Activated CD4-positive, alpha-beta T cell treated with anti-CD3 and anti-CD28 coated beads for 1 hour (primary cell): ENCODE data around the gene LRIG2.
"Not testable (repeated sequence)": the region's sequence is repeated elsewhere in the genome, so short reads cannot be mapped to it uniquely, and the experiment has no call there.

ENCODE experiments used
- DNase-seq: peaks from one replicate; pipeline ENCODE4 v3.0.0-alpha.2; 2020

The LRIG2 gene

GRCh38 chr1:113072757-113073478 is at the start of gene LRIG2:
TSS of gene LRIG2 (plus strand) at chr1:113073198. CDS start at chr1:113073407, 209 bp downstream.
- peak; percentile 94 for DNase-seq

- DNase-seq: not testable (repeated sequence)
Measured at GRCh38 chr1:113023316-113023715, 49.7 kb upstream of the LRIG2 start.

GRCh38 chr1:113027007-113027406 is 46.0 kb upstream of the LRIG2 start:
- DNase-seq: no peak

- DNase-seq: no peak
Measured at GRCh38 chr1:113027449-113027848, 45.5 kb upstream of the LRIG2 start.

- DNase-seq: no peak
Measured at GRCh38 chr1:113029822-113030221, 43.2 kb upstream of the LRIG2 start.

GRCh38 chr1:113031171-113031933 is 41.6 kb upstream of the LRIG2 start:
- no peak for DNase-seq

GRCh38 chr1:113035086-113035485 is 37.9 kb upstream of the LRIG2 start:
- DNase-seq: no peak

GRCh38 chr1:113036639-113037321 is 36.2 kb upstream of the LRIG2 start:
- DNase-seq: no peak

GRCh38 chr1:113040041-113040440 is 33.0 kb upstream of the LRIG2 start:
- DNase-seq: no peak

GRCh38 chr1:113040718-113041412 is 32.1 kb upstream of the LRIG2 start:
- no peak for DNase-seq

- DNase-seq: no peak
Measured at GRCh38 chr1:113041569-113042284, 31.3 kb upstream of the LRIG2 start.

- DNase-seq: no peak
Measured at GRCh38 chr1:113042285-113043143, 30.5 kb upstream of the LRIG2 start.

GRCh38 chr1:113043144-113043488 is 29.9 kb upstream of the LRIG2 start:
- DNase-seq: not testable (repeated sequence)

GRCh38 chr1:113046569-113046968 is 26.4 kb upstream of the LRIG2 start:
- DNase-seq: no peak

GRCh38 chr1:113048064-113048463 is 24.9 kb upstream of the LRIG2 start:
- no peak for DNase-seq

- no peak for DNase-seq
Measured at GRCh38 chr1:113053344-113054126, 19.5 kb upstream of the LRIG2 start.

GRCh38 chr1:113055570-113055969 is 17.4 kb upstream of the LRIG2 start:
- no peak for DNase-seq

GRCh38 chr1:113057006-113057405 is 16.0 kb upstream of the LRIG2 start:
- no peak for DNase-seq

GRCh38 chr1:113058941-113059706 is 13.9 kb upstream of the LRIG2 start:
- DNase-seq: no peak

GRCh38 chr1:113063456-113063855 is 9.5 kb upstream of the LRIG2 start:
- not testable (repeated sequence) for DNase-seq
